8988T (cell line): ENCODE results near the gene TTC12.

Experiments
- DNase-seq: peaks from one replicate; pipeline ENCODE4 v3.0.0; 2011

Gene TTC12

GRCh38 chr11:113408206-113408605 lies 93.8 kb downstream of the TTC12 start:
- DNase-seq: no peak

DNA sequence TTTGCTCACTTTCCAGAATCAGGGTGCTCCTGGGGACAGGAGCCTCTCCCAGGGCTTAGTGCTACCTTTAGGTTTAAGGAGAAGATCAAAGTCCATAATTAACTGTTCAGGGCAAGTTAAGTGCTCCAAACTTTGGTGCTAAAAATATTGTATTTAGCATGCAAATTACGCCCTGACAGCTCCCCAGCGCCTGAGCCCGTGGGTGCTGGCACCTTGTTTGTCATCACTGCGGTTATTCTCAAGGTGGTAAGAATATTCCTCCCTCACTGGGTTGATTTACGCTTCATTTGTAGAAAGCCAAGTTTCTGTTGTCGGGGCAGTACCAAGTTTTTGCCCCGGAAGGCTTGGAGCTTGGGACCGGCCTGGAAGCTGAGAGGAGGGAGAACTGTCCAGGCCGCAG lies 94.5 kb downstream of the TTC12 start:
- DNase-seq: no peak

DNA sequence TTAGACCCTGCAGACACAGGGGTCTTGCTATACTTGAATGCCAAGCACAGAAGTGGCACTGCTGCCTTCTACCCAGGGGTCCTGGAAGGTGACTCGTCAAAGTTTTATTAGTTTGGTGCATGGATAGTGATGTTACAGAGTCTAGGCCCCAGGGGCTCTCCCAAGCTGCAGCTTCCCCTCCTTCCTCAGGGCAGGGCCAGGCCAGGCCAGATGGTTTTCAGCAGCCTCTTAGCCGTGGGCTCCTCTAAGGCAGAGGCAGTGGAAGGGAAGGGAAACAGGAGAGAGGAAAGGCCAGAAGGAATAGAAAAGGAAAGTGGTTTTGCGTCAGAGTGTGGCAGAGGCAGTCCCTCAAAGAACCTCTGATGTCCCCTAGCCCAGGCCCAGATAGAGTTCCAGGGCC lies 95.1 kb downstream of the TTC12 start:
- no peak for DNase-seq

DNA sequence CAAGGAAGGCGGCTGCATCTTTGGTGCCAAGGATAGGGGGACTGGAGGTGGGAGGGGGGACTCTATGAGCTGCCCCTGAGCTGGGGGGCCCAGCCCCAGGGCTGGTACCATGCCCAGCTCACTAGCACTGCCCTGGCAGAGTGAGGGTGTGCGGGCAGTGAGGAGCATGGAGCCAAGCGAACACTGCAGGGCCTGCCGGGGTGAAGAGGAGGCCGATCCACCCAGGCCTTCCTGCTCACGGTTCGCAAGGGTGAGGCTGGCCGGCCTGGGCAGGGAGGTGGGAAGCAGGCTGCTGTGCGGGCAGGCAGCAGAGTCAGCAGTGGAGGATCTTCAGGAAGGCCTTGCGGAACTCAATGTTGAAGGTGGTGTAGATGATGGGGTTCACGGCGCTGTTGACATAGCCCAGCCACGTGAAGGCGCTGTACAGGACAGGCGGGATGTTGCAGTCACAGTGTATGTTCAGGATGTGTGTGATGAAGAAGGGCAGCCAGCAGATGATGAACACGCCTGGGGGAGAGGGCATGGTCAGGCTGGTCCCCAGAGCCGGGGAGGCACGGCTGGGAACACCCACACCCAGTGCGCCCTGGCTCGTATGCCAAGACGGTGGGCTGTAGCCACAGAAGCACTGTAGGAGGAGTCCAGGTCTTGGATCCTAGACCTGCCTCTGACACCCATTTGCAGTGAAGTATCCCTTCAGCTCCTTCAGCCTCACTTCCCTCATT lies 96.2 kb downstream of the TTC12 start:
- no peak for DNase-seq

- no peak for DNase-seq
Observed at GRCh38 chr11:113411536-113411935, 97.2 kb downstream of the TTC12 start.

GRCh38 chr11:113412675-113413074 lies 98.3 kb downstream of the TTC12 start:
- DNase-seq: no peak

GRCh38 chr11:113415343-113415742 lies 101.0 kb downstream of the TTC12 start:
- DNase-seq: no peak
